ENCODE data around the gene RERE. TPM values are rescaled to one million over a fixed set of nuclear protein-coding genes. Genes with fewer than 3 reads are reported as not detected.

Gene RERE
- total RNA-seq, 1 experiment from 2014 or later = 40.6 TPM

GRCh38 chr1:8496473-8496872 is 321.0 kb downstream of the RERE start:
- TF ChIP-seq ZFX (IDR thresholded peaks at IDR 0.05) (no peak), YY1 (IDR thresholded peaks at IDR 0.05; ENCODE audit: extremely low read depth, insufficient replicate concordance, low read depth, low read length) (no peak), CEBPB (IDR thresholded peaks at IDR 0.05; ENCODE audit: low read depth) (no peak)
- H4K20me1 ChIP-seq (ENCODE audit: insufficient read depth) = no peaks in the 10 kb centered on the region
- no peaks in the 10 kb centered on the region for H3K9me3 ChIP-seq (ENCODE audit: control insufficient read depth in 1 of 2, insufficient read depth in 1 of 2, low read depth in 1 of 2, low read length in 2 of 2)
- H3K79me2 ChIP-seq (ENCODE audit: insufficient read depth, low read length) = no peaks in the 10 kb centered on the region
- no peak for DNase-seq (ENCODE audit: low read depth, low spot score)
- H3K9me2 ChIP-seq (ENCODE audit: insufficient read depth) = no peaks in the 10 kb centered on the region
- H3K4me3 ChIP-seq (replicated peaks in 1 of 2; ENCODE audit: low read depth in 1 of 2, low read length in 2 of 2) = no peak overlapping the region
- POLR2A ChIA-PET = no interaction called here
- peak overlapping the region; percentile 7; the same call in 1 of the 2 replicates for H3K4me2 ChIP-seq (ENCODE audit: low read length)
- intact Hi-C loops (cut with micrococcal nuclease) = no loop called here
- H2AFZ ChIP-seq (ENCODE audit: low read depth, low read length, poor library complexity, severe bottlenecking) = no peak overlapping the region
- CTCF ChIA-PET = no interaction called here
- ATAC-seq = no peak
- H3K36me3 ChIP-seq (ENCODE audit: control insufficient read depth in 1 of 2, insufficient read depth in 2 of 2, low read length in 2 of 2) = no peaks in the 10 kb centered on the region
- H3K4me1 ChIP-seq (ENCODE audit: control insufficient read depth in 1 of 2, insufficient read depth in 2 of 2, low read length in 2 of 2) = peaks cover 43 to 61% of the 10 kb centered on the region in 2 experiments
- BruUV-seq (replicated peaks) = no TSS peak
- RAD21 ChIA-PET (ENCODE audit: low non-redundant PET in 1 of 2, low total read pairs in 2 of 2, uncharacterized antibody in 2 of 2, unreplicated experiment in 2 of 2) = no interaction called here
- no peak overlapping the region for H3K27ac ChIP-seq (ENCODE audit: low read depth, low read length)
- H3K27me3 ChIP-seq (ENCODE audit: insufficient read depth, low read length) = no peaks in the 10 kb centered on the region
- H3K9ac ChIP-seq (ENCODE audit: low read length) = no peak overlapping the region

GRCh38 chr1:8495928-8496401 is 321.5 kb downstream of the RERE start:
- Histone ChIP-seq H3K9ac (ENCODE audit: low read length) (no peak overlapping the region), H3K4me3 (replicated peaks in 1 of 2; ENCODE audit: low read depth in 1 of 2, low read length in 2 of 2) (no peak overlapping the region), H3K79me2 (ENCODE audit: insufficient read depth, low read length) (no peaks in the 10 kb centered on the region), H2AFZ (ENCODE audit: low read depth, low read length, poor library complexity, severe bottlenecking) (no peak overlapping the region), H3K27me3 (ENCODE audit: insufficient read depth, low read length) (no peaks in the 10 kb centered on the region), H3K9me3 (ENCODE audit: control insufficient read depth in 1 of 2, insufficient read depth in 1 of 2, low read depth in 1 of 2, low read length in 2 of 2) (no peaks in the 10 kb centered on the region), H4K20me1 (ENCODE audit: insufficient read depth) (no peaks in the 10 kb centered on the region), H3K27ac (ENCODE audit: low read depth, low read length) (no peak overlapping the region), H3K4me2 (ENCODE audit: low read length) (peak overlapping the region; percentile 7), H3K4me1 (ENCODE audit: control insufficient read depth in 1 of 2, insufficient read depth in 2 of 2, low read length in 2 of 2) (peaks cover 43 to 61% of the 10 kb centered on the region in 2 experiments), H3K36me3 (ENCODE audit: control insufficient read depth in 1 of 2, insufficient read depth in 2 of 2, low read length in 2 of 2) (no peaks in the 10 kb centered on the region), H3K9me2 (ENCODE audit: insufficient read depth) (no peaks in the 10 kb centered on the region)
- ATAC-seq (peak; percentile 51), DNase-seq (ENCODE audit: low read depth, low spot score) (peak; percentile 49)
- TF ChIP-seq JUND (IDR thresholded peaks at IDR 0.05) (peak; percentile 54; the same call in 1 of the 2 replicates), SIN3A (IDR thresholded peaks at IDR 0.05; ENCODE audit: low read depth) (no peak), FOSL1 (IDR thresholded peaks at IDR 0.05; ENCODE audit: low read depth) (peak; percentile 59), CBX3 (IDR thresholded peaks at IDR 0.05; ENCODE audit: low read depth) (peak; percentile 54; the same call in 1 of the 2 replicates), MAX (IDR thresholded peaks at IDR 0.05) (0 out of 2 replicates have a peak, but pooled peaks have one; percentile 27), REST (IDR thresholded peaks at IDR 0.05; ENCODE audit: low read depth) (no peak)
- ChIA-PET POLR2A (no interaction called here), CTCF (no interaction called here), RAD21 (ENCODE audit: low non-redundant PET in 1 of 2, low total read pairs in 2 of 2, uncharacterized antibody in 2 of 2, unreplicated experiment in 2 of 2) (interaction anchor here in 1 of 2 experiments (0.7 kb wide), 1 partner anchor 228 kb away, joined by 3 read pairs; no protein-coding TSS in a partner anchor)
- intact Hi-C loops (cut with micrococcal nuclease) = no loop called here
- no TSS peak for BruUV-seq (replicated peaks)
